Activated naive CD8-positive, alpha-beta T cell (primary cell): ENCODE results near the gene ANKRD1.

Experiments
- H3K27ac Mint-ChIP-seq: one replicate; pipeline ENCODE4 v1.8.0; 2021; ENCODE audit warnings: mixed read lengths
- H3K27me3 Mint-ChIP-seq: one replicate; pipeline ENCODE4 v1.8.0; 2021; ENCODE audit warnings: mixed read lengths
- H3K36me3 Mint-ChIP-seq: one replicate; pipeline ENCODE4 v1.8.0; 2021; ENCODE audit warnings: mixed read lengths
- H3K4me1 Mint-ChIP-seq: one replicate; pipeline ENCODE4 v1.8.0; 2021; ENCODE audit warnings: low read depth, mixed read lengths
- H3K4me3 Mint-ChIP-seq: one replicate; pipeline ENCODE4 v1.8.0; 2021; ENCODE audit warnings: mild to moderate bottlenecking, mixed read lengths
- H3K9me3 Mint-ChIP-seq: one replicate; pipeline ENCODE4 v1.8.0; 2021; ENCODE audit warnings: low read depth, mixed read lengths

Gene ANKRD1

DNA sequence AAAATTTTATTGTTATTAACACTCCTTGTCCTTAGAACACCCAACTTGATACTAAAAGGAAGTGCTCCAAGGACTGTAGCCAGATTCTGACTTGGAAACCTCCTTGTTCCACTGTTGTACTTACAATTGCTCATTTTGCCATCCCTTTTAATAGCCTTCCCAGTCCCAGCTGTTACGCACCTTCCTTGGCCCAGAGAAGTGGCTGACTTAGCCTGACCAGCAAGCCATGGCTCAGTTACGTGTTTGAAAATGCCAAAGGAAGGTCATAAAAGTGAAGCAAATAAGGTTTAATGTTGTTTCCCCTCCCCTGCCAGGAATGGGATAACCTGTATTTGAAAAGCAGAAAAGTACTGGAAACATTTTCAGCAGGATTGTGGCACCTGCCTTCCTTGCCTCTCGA, 3.7 kb upstream of the ANKRD1 start:
- Mint-ChIP-seq H3K4me1 (no peaks in the 10 kb centered on the region), H3K27ac (no peak overlapping the region), H3K27me3 (peaks cover 11% of the 10 kb centered on the region), H3K36me3 (no peaks in the 10 kb centered on the region), H3K4me3 (no peak overlapping the region), H3K9me3 (no peaks in the 10 kb centered on the region)

- Mint-ChIP-seq H3K27me3 (peaks cover 6% of the 10 kb centered on the region), H3K4me1 (no peaks in the 10 kb centered on the region), H3K9me3 (no peaks in the 10 kb centered on the region), H3K4me3 (no peak overlapping the region), H3K27ac (no peak overlapping the region), H3K36me3 (no peaks in the 10 kb centered on the region)
Observed at GRCh38 chr10:90923111-90923731, 2.3 kb upstream of the ANKRD1 start.

GRCh38 chr10:90921906-90922305, 1.0 kb upstream of the ANKRD1 start:
- Mint-ChIP-seq H3K27ac (no peak overlapping the region), H3K4me1 (no peaks in the 10 kb centered on the region), H3K27me3 (peaks cover 6% of the 10 kb centered on the region), H3K36me3 (no peaks in the 10 kb centered on the region), H3K4me3 (no peak overlapping the region), H3K9me3 (no peaks in the 10 kb centered on the region)

- Mint-ChIP-seq H3K27me3 (peaks cover 7% of the 10 kb centered on the region), H3K4me1 (no peaks in the 10 kb centered on the region), H3K4me3 (no peak overlapping the region), H3K27ac (no peak overlapping the region), H3K9me3 (no peaks in the 10 kb centered on the region), H3K36me3 (peaks cover 2% of the 10 kb centered on the region)
Observed at GRCh38 chr10:90919683-90920574, 958 bp downstream of the ANKRD1 start.

DNA sequence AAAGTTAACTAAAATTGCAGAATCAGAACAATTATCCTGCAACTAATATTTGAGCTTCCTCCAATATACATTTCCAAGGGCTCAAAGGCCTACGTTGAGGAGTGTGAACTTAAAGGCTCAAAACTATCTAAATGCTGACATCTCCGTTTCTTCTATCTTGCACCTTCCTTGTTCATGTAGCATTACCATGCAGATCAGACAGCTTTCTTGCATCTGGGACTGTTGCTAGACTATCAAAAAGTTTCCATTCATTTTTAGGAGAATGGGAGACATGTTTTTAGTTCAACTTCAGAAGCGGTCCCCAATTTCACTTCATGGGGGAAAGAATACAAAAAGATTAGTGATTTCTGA, 2.9 kb downstream of the ANKRD1 start:
- Mint-ChIP-seq H3K27me3 (peaks cover 6% of the 10 kb centered on the region), H3K36me3 (peaks cover 2% of the 10 kb centered on the region), H3K9me3 (no peaks in the 10 kb centered on the region), H3K27ac (no peak overlapping the region), H3K4me1 (no peaks in the 10 kb centered on the region), H3K4me3 (no peak overlapping the region)

- H3K27me3 Mint-ChIP-seq, result peaks cover 3% of the 10 kb centered on the region
- no peaks in the 10 kb centered on the region for H3K9me3 Mint-ChIP-seq
- H3K27ac Mint-ChIP-seq, result no peak overlapping the region
- no peak overlapping the region for H3K4me3 Mint-ChIP-seq
- H3K4me1 Mint-ChIP-seq, result no peaks in the 10 kb centered on the region
- H3K36me3 Mint-ChIP-seq, result peaks cover 2% of the 10 kb centered on the region
Observed at GRCh38 chr10:90917238-90917967, 3.5 kb downstream of the ANKRD1 start.

DNA sequence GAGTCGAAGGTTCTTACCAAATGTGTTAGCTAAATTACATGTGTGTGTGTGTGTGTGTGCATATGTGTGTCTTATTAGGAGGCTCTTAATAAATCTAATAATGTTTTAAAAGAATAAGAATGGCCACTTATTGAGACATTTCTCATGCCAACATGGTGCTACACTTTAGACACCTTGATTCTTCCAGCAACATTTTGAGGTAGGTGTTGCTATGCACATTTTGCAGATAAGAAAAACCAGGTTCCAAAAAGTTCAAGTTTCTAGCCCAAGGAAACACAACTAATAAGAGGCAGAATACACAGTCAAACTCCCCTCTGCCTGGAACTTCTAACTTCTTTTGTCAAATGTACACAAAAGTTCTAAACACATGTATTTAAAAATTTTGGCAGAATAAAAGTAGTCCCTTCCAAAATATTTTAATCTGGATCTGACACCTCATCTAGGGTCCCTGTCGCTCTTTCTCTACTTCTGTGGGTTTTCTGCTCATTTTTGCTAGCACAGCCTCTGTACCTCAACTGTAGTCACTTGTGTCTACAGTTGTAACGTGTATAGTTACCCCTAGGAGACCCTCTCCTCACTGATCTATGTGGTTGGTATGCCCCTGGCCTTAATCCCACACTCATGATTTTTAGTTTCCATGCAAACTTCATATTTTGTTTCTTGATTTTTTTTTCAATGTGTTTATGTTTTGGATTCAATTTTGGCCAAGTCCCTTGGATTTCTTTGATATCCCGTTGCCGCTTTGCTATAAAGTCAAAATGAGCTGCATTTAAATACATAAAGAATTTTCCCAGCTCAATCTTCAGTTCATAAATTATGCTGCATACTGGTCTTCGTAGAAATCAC, 4.3 kb downstream of the ANKRD1 start:
- Mint-ChIP-seq H3K9me3 (no peaks in the 10 kb centered on the region), H3K27me3 (peaks cover 3% of the 10 kb centered on the region), H3K36me3 (peaks cover 2% of the 10 kb centered on the region), H3K27ac (no peak overlapping the region), H3K4me3 (no peak overlapping the region), H3K4me1 (peaks cover 2% of the 10 kb centered on the region)

DNA sequence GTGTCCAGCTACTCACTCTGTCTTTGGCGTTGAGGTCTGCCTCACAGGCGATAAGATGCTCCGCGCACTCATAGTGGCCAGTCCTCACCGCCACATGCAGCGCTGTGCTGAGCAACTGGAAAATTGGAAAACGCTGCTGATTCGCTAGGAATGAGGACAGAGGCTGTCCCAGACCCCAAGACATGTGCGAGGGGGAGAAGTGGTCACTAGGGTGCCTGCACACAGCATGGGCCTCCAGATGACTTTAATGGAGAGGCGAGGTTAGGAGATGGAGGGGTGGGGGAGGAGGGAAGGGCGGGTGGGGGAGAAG, 5.2 kb downstream of the ANKRD1 start:
- Mint-ChIP-seq H3K36me3 (peaks cover 2% of the 10 kb centered on the region), H3K4me1 (peaks cover 2% of the 10 kb centered on the region), H3K27me3 (peaks cover 1% of the 10 kb centered on the region), H3K9me3 (no peaks in the 10 kb centered on the region), H3K27ac (no peak overlapping the region), H3K4me3 (no peak overlapping the region)

DNA sequence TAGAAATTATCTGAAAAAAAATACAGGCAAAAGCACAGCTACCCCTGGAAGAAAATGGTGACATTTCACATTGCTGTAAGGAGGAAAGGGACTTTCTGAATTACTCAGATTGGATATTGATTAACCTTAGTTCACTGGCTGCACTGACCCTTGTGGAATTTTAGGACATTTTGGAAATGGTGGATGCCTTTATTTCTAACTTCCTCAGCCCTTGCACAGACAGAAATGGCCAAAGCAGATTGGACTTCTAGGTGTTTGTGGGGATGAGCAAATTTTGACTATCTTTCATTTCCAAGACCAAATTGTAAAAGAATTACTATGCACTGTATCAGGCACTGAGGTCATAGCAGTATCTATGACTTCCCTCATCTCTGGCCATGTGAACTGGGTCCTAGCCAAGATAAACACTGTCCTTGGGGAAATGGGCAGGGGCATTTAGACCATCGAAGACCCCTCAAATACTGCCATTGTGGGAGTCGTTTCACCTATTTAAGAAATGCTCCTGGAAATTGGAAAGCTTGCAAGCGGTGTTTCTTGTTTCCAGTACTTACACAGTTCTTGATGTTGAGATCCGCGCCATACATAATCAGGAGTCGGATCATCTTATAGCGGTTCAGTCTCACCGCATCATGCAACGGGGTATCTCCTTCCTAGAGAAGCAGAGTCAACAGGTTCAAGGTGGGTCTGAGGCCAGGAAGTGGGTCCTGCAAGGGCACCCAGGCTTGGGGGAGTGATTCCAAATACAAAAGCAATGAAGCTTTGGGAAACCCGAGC, 5.7 kb downstream of the ANKRD1 start:
- H3K4me3 Mint-ChIP-seq, result no peak overlapping the region

GRCh38 chr10:90913774-90914420, 7.0 kb downstream of the ANKRD1 start:
- Mint-ChIP-seq H3K36me3 (peaks cover 4% of the 10 kb centered on the region), H3K4me1 (peaks cover 2% of the 10 kb centered on the region), H3K27me3 (peaks cover 1% of the 10 kb centered on the region), H3K9me3 (peaks cover 5% of the 10 kb centered on the region), H3K4me3 (no peak overlapping the region), H3K27ac (no peak overlapping the region)

More for the DNA sequence above, 5.7 kb downstream of the ANKRD1 start:
- peaks cover 2% of the 10 kb centered on the region for H3K4me1 Mint-ChIP-seq
- peaks cover 2% of the 10 kb centered on the region for H3K36me3 Mint-ChIP-seq
- no peaks in the 10 kb centered on the region for H3K9me3 Mint-ChIP-seq
- peaks cover 1% of the 10 kb centered on the region for H3K27me3 Mint-ChIP-seq
- H3K27ac Mint-ChIP-seq, result no peak overlapping the region

DNA sequence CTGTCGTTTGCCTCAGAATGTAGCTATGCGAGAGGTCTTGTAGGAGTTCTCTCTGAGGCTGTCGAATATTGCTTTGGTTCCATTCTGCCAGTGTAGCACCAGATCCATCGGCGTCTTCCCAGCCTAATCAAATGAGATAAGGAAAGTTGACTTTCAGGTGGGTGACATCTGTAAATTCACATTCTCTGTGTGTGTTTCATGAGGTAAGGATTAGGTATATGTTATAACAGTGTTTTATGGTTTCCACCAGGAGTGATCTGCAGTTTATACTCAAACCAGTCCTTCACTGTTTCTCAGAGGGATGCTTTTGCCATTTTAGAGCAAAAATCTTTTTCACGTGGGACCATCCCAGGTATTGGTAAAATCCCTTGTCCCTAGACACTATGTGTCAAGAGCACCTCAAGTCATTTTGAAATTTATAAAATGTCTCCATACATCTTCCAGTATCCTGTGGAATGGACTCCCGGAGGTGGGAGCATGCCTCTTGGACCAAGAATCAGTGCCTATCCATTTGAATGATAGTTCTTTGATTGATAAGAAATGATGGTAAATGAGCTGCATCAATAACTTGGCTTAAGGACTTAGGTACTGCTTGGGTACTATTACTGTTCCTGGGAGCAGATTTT, 7.9 kb downstream of the ANKRD1 start:
- H3K4me1 Mint-ChIP-seq, result peaks cover 2% of the 10 kb centered on the region
- no peak overlapping the region for H3K27ac Mint-ChIP-seq
- H3K9me3 Mint-ChIP-seq, result peaks cover 5% of the 10 kb centered on the region
- H3K36me3 Mint-ChIP-seq, result peaks cover 4% of the 10 kb centered on the region
- no peak overlapping the region for H3K4me3 Mint-ChIP-seq
- H3K27me3 Mint-ChIP-seq, result peaks cover 1% of the 10 kb centered on the region

DNA sequence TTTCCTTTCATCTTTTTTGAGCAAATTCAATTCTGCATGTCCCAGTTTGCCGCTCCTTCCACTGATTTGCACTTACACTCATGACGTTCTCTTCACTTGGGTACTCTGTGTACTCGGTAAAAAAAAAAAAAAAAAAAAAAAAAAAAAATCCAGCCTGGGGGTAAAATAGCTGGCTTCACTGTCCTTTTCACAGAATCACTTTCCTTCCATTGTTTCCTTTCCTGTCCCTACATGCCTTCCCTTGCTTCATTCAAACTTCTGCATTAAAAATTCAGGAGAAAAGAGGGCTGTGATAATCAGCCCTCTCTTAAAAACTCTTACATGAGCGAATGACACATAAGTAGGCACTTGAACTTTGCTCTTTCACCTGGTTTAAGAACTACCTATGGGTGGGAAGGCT, 8.7 kb downstream of the ANKRD1 start:
- Mint-ChIP-seq H3K36me3 (peaks cover 8% of the 10 kb centered on the region), H3K4me1 (peaks cover 2% of the 10 kb centered on the region), H3K27ac (no peak overlapping the region), H3K9me3 (peaks cover 5% of the 10 kb centered on the region), H3K4me3 (no peak overlapping the region), H3K27me3 (peaks cover 1% of the 10 kb centered on the region)
